HepG2 (cell line): ENCODE results near the gene LINGO1. TPM values are rescaled to one million over a fixed set of nuclear protein-coding genes. Genes with fewer than 3 reads are reported as not detected.

Experiments
- ARID2 ChIP-seq: sonication (generic); formaldehyde crosslinking; IDR thresholded peaks from 2 replicates; pipeline ENCODE4 v1.8.1; 2022; ENCODE audit warnings: mild to moderate bottlenecking, missing genetic modification reagents, borderline replicate concordance
- ATF6 ChIP-seq: sonication (generic); formaldehyde crosslinking; conservative IDR thresholded peaks from 2 replicates; pipeline ENCODE4 v1.4.0; 2020; ENCODE audit warnings: missing genetic modification reagents
- GTF2F1 ChIP-seq: fragments of 150-350 bp; IDR thresholded peaks from 2 replicates; pipeline ENCODE4 v1.6.1; 2014; ENCODE audit warnings: low read length
- HNF1A ChIP-seq, 2 experiments: sonication (generic) in 1 of 2; formaldehyde crosslinking in 1 of 2; IDR thresholded peaks; 2 replicates each; pipeline versions ENCODE4 v1.4.0 to v1.6.1; 2016 to 2020; ENCODE audit warnings: borderline replicate concordance in 1 of 2, low read depth in 1 of 2, mild to moderate bottlenecking in 1 of 2, missing genetic modification reagents in 1 of 2
- MBD4 ChIP-seq: IDR thresholded peaks from 2 replicates; pipeline ENCODE4 v1.6.1; 2012; ENCODE audit warnings: low read length, inconsistent platforms, borderline replicate concordance
- MED13 ChIP-seq: sonication (generic); formaldehyde crosslinking; IDR thresholded peaks from 2 replicates; pipeline ENCODE4 v1.5.0; 2020; ENCODE audit warnings: missing genetic modification reagents
- PRDM4 ChIP-seq: sonication (generic); formaldehyde crosslinking; IDR thresholded peaks from 2 replicates; pipeline ENCODE4 v1.9.0; 2021; ENCODE audit warnings: missing genetic modification reagents, borderline replicate concordance
- SMARCE1 ChIP-seq: fragments of 450-650 bp; IDR thresholded peaks from 2 replicates; pipeline ENCODE4 v1.6.1; 2017; ENCODE audit warnings: borderline replicate concordance
- TRIM24 ChIP-seq: sonication (generic); formaldehyde crosslinking; IDR thresholded peaks from 2 replicates; pipeline ENCODE4 v1.8.0; 2022; ENCODE audit warnings: mild to moderate bottlenecking, missing genetic modification reagents
- ZBTB10 ChIP-seq: sonication (generic); formaldehyde crosslinking; IDR thresholded peaks from 2 replicates; pipeline ENCODE4 v1.4.0; 2020; ENCODE audit warnings: missing genetic modification reagents, borderline replicate concordance
- ZNF232 ChIP-seq: sonication (generic); formaldehyde crosslinking; IDR thresholded peaks from 2 replicates; pipeline ENCODE4 v1.4.0; 2020; ENCODE audit warnings: missing genetic modification reagents, borderline replicate concordance
- ZNF263 ChIP-seq: sonication (generic); formaldehyde crosslinking; IDR thresholded peaks from 2 replicates; pipeline ENCODE4 v1.4.0; 2020; ENCODE audit warnings: missing genetic modification reagents
- ZNF709 ChIP-seq: sonication (generic); formaldehyde crosslinking; IDR thresholded peaks from 2 replicates; pipeline ENCODE4 v1.5.0; 2020; ENCODE audit warnings: mild to moderate bottlenecking, missing genetic modification reagents
- polyA plus RNA-seq, 8 experiments: library from polyadenylated mRNA; depleted of rRNA in 3 of 8; stranded (reverse) in 7 of 8; unstranded in 1 of 8; fragments of >200 nt; fragmentation: Illumina TruSeq in 4 of 8; extraction: Trizol in 4 of 8; gene quantifications; 2 replicates each; pipeline versions ENCODE4 v1.2.1 to v1.2.3, GENCODE V29; 2011 to 2016; ENCODE audit warnings: low read depth in 4 of 8, missing spikeins in 1 of 8, mixed read lengths in 1 of 8; ENCODE audit not compliant: insufficient read depth in 1 of 8
- total RNA-seq, 5 experiments: library from RNA; depleted of rRNA; stranded (reverse); fragments of >200 nt; fragmentation: Illumina TruSeq; extraction: Trizol; gene quantifications; 2 replicates each; pipeline ENCODE4 v1.2.3, GENCODE V29; 2016; ENCODE audit warnings: low read depth in 1 of 5

The LINGO1 gene
- total and polyA plus RNA-seq, 2 of the 13 experiments (the other 11 are each of a cell fraction or from before 2014, with no cell fraction given), result 0.07 TPM; not detected in 1

- TF ChIP-seq GTF2F1, result no peak
- TF ChIP-seq ZNF709, result 0 out of 2 replicates have a peak, but pooled peaks have one; percentile 55
- TF ChIP-seq ZNF232 (CRISPR knock-in tag), result 0 out of 2 replicates have a peak, but pooled peaks have one; percentile 15
- no peak for TF ChIP-seq ZBTB10 (CRISPR knock-in tag)
- TF ChIP-seq PRDM4 (CRISPR knock-in tag), result no peak
- no peak for TF ChIP-seq MED13
- TF ChIP-seq ZNF263 (CRISPR knock-in tag), result no peak
- no peak for TF ChIP-seq MBD4
- no peak for TF ChIP-seq HNF1A (IDR thresholded peaks at IDR 0.05; ENCODE audit: low read depth)
- no peak for TF ChIP-seq HNF1A (CRISPR knock-in tag; IDR thresholded peaks at IDR 0.05; ENCODE audit: borderline replicate concordance)
- TF ChIP-seq ATF6, result no peak
- no peak for TF ChIP-seq TRIM24 (CRISPR knock-in tag)
- no peak for TF ChIP-seq ARID2 (CRISPR knock-in tag)
- no peak for TF ChIP-seq SMARCE1
Observed at GRCh38 chr15:77568973-77569728, 63.6 kb downstream of the LINGO1 start (continued).
